MCF 10A (cell line): ENCODE data around the gene THY1. TPM values are rescaled to one million over a fixed set of nuclear protein-coding genes. Genes with fewer than 3 reads are reported as not detected.

Source experiments
- BruUV-seq: library from RNA; stranded (reverse); fragments of 400-500 nt; replicated peaks from 2 replicates; lab custom pipeline; 2021; lab: Mats Ljungman, UMichigan
- CTCF ChIA-PET: fragments of 300-600 bp; sonication (Branson Sonifier 250); formaldehyde crosslinking; extraction: SDS; loops from one replicate; lab custom pipeline; 2021; ENCODE audit warnings: antibody characterized with exemption, inconsistent platforms; lab: Yijun Ruan, JAX
- POLR2A ChIA-PET: fragments of 300-600, 350-650 bp; sonication (Branson Sonifier 250); formaldehyde crosslinking; extraction: SDS; loops from one replicate; lab custom pipeline; 2020; ENCODE audit warnings: antibody characterized with exemption, inconsistent platforms; lab: Yijun Ruan, JAX
- DNase-seq: peaks from one replicate; pipeline ENCODE4 v3.0.0-alpha.2; 2018; ENCODE audit not compliant: unreplicated experiment
- H3K27ac Mint-ChIP-seq: one replicate; pipeline ENCODE4 v1.8.0; 2022; ENCODE audit warnings: mild to moderate bottlenecking, low read depth, mixed read lengths; ENCODE audit not compliant: unreplicated experiment
- H3K27me3 Mint-ChIP-seq: one replicate; pipeline ENCODE4 v1.8.0; 2022; ENCODE audit warnings: mixed read lengths; ENCODE audit not compliant: insufficient read depth, unreplicated experiment
- H3K36me3 Mint-ChIP-seq: one replicate; pipeline ENCODE4 v1.8.0; 2022; ENCODE audit warnings: mild to moderate bottlenecking, moderate library complexity, mixed read lengths; ENCODE audit not compliant: insufficient read depth, unreplicated experiment
- H3K4me1 Mint-ChIP-seq: one replicate; pipeline ENCODE4 v1.8.0; 2022; ENCODE audit warnings: mixed read lengths; ENCODE audit not compliant: insufficient read depth, unreplicated experiment
- H3K4me3 Mint-ChIP-seq: one replicate; pipeline ENCODE4 v1.8.0; 2022; ENCODE audit warnings: mild to moderate bottlenecking, moderate library complexity, mixed read lengths; ENCODE audit not compliant: unreplicated experiment
- H3K9me3 Mint-ChIP-seq: one replicate; pipeline ENCODE4 v1.8.0; 2022; ENCODE audit warnings: mixed read lengths; ENCODE audit not compliant: unreplicated experiment
- CTCF ChIP-seq: fragments of 200-600 bp; IDR thresholded peaks from one replicate; pipeline ENCODE4 v1.8.0; 2022; ENCODE audit warnings: antibody characterized with exemption, mild to moderate bottlenecking; ENCODE audit not compliant: unreplicated experiment
- intact Hi-C: fragments of 100-400 bp; cut with micrococcal nuclease; formaldehyde crosslinking; loops from 2 replicates; pipeline ENCODE4 v1.14.1; 2022
- total RNA-seq: library from RNA; stranded (reverse); gene quantifications from 2 replicates; pipeline ENCODE4 v1.2.3, GENCODE V29; 2022

Gene THY1
- total RNA-seq, 1 experiment from 2014 or later = not detected

DNA sequence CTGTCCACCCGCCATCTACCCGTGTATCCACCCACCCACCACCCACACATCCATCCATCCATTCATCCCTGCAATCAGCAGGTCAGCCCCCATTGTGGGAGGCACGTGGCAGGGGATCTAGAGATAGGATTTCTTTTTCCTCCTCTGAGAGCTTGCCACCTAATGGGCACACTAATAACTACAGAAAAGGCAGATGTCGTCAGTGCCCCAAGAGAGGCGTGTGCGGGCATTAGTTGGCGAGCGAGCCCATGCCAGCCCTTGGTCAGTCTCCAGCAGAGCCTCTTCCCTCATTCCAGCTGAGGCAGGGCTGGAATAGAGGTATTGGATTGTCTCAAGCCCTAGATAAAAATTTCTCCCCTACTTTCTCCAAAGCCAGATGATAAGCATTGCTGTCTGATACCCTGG, 51.2 kb downstream of the THY1 start:
- no peak overlapping the region for H3K4me3 Mint-ChIP-seq
- DNase-seq = peak; percentile 79
- no peak overlapping the region for H3K27ac Mint-ChIP-seq
- BruUV-seq = no TSS peak
- CTCF ChIA-PET = interaction anchor here (0.6 to 19.9 kb wide), 12 partner anchors 11 to 176 kb away, joined by 3 to 415 read pairs (median 6); partner anchors contain the start of genes C1QTNF5 and USP2
- H3K9me3 Mint-ChIP-seq = no peaks in the 10 kb centered on the region
- POLR2A ChIA-PET = interaction anchor here (0.5 to 10.6 kb wide), 3 partner anchors 10 to 28 kb away, joined by 3 to 85 read pairs (median 39); no protein-coding TSS in a partner anchor
- H3K4me1 Mint-ChIP-seq = peaks cover 64% of the 10 kb centered on the region
- TF ChIP-seq CTCF = peak; percentile 47
- H3K36me3 Mint-ChIP-seq = peaks cover 4% of the 10 kb centered on the region
- H3K27me3 Mint-ChIP-seq = no peaks in the 10 kb centered on the region
- intact Hi-C loops = loop anchor here (1.0 kb wide), 1 partner anchor 10 kb away; no protein-coding TSS in a partner anchor

DNA sequence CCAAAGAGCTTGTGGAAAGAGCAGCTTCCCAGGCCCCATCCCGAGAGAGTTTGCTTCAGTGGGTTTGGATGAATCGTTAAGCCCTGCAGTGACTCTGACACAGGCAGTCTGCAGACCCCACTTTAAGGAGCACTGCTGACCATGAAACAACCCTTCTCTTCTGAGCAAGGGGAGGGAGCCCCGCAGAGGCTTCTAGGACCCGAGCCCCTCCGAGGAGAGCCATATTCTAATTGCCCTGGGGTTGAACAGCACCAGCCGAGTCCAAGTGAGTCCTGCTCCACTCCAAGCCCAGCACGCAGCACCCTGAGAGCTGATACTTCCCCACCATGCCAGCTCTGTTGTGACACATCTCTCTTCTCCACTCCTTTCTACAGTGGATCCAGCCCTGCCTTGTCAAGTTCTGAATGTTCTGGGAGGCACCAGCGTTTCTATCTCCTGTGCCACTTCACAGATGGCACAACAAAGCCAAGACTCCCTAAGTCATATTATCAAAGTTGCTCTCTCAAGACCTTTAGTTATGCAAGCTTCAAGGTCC, 51.8 kb downstream of the THY1 start:
- intact Hi-C loops = loop anchor here (1.0 kb wide), 1 partner anchor 10 kb away; no protein-coding TSS in a partner anchor
- H3K27ac Mint-ChIP-seq = peak overlapping the region; percentile 42
- H3K9me3 Mint-ChIP-seq = no peaks in the 10 kb centered on the region
- no peak for TF ChIP-seq CTCF
- ChIA-PET POLR2A (interaction anchor here (3.5 to 10.6 kb wide), 2 partner anchors 10 to 14 kb away, joined by 39 to 85 read pairs; no protein-coding TSS in a partner anchor), CTCF (interaction anchor here (0.6 to 19.9 kb wide), 13 partner anchors 12 to 745 kb away, joined by 3 to 415 read pairs (median 4); partner anchors contain the start of genes C1QTNF5 and USP2)
- no peak for DNase-seq
- peaks cover 64% of the 10 kb centered on the region for H3K4me1 Mint-ChIP-seq
- no TSS peak for BruUV-seq
- H3K36me3 Mint-ChIP-seq = peaks cover 4% of the 10 kb centered on the region
- H3K27me3 Mint-ChIP-seq = no peaks in the 10 kb centered on the region
- H3K4me3 Mint-ChIP-seq = no peak overlapping the region

- no TSS peak for BruUV-seq
- CTCF ChIA-PET = interaction anchor here (0.6 to 19.9 kb wide), 12 partner anchors 11 to 745 kb away, joined by 3 to 415 read pairs (median 4); partner anchors contain the start of genes C1QTNF5 and USP2
- Mint-ChIP-seq H3K4me3 (no peak overlapping the region), H3K27ac (peak overlapping the region; percentile 42), H3K9me3 (no peaks in the 10 kb centered on the region), H3K36me3 (peaks cover 4% of the 10 kb centered on the region), H3K27me3 (no peaks in the 10 kb centered on the region), H3K4me1 (peaks cover 60% of the 10 kb centered on the region)
- POLR2A ChIA-PET = interaction anchor here (0.6 to 10.6 kb wide), 4 partner anchors 9 to 336 kb away, joined by 3 to 85 read pairs (median 22); no protein-coding TSS in a partner anchor
- DNase-seq = no peak
- no peak for TF ChIP-seq CTCF
- intact Hi-C loops = loop anchor here (1.0 kb wide), 1 partner anchor 9 kb away; no protein-coding TSS in a partner anchor
Observed at GRCh38 chr11:119370486-119371046, 52.4 kb downstream of the THY1 start.
